COLO668 (cell line): ENCODE measurements around the gene IL17RC.

ENCODE experiments used
- DNase-seq: peaks from one replicate; lab custom pipeline; 2025; ENCODE audit not compliant: unreplicated experiment; lab: John Stamatoyannopoulos, UW

Gene IL17RC

DNA sequence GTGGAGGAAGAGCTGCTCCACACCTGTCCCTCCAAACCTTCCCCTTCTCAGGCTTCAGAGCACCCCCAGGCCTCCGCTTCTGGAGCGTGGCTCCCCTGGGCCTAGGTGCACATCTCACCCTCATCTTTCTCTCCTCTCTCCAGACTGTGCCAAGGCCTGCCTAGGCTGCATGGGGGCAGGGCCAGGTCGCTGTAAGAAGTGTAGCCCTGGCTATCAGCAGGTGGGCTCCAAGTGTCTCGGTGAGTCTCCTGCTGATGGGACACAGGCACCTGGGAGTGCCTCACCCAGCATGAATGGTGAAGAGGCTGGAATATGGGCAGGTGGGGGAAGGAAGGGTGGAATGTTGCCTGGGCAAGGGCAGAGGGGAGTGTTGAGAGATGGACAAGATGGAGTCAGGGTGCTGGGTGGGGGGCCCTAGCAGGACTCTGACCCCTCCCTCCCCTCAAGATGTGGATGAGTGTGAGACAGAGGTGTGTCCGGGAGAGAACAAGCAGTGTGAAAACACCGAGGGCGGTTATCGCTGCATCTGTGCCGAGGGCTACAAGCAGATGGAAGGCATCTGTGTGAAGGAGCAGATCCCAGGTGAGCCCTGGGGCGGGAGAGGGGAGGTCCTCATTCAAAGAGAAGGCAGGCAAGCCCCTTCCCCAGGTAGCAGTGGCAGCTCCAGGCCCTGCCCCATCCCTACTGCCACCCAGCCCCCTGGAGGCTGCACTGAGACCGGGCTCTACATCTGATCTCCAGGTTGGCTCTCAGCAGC, 26.2 kb downstream of the IL17RC start:
- no peak for DNase-seq

DNA sequence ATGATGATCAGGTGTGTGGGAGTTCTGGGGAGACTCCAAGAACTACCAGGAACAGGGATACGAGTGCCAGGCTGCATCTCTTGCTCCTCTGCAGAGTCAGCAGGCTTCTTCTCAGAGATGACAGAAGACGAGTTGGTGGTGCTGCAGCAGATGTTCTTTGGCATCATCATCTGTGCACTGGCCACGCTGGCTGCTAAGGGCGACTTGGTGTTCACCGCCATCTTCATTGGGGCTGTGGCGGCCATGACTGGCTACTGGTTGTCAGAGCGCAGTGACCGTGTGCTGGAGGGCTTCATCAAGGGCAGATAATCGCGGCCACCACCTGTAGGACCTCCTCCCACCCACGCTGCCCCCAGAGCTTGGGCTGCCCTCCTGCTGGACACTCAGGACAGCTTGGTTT, 27.4 kb downstream of the IL17RC start:
- DNase-seq, result no peak

DNA sequence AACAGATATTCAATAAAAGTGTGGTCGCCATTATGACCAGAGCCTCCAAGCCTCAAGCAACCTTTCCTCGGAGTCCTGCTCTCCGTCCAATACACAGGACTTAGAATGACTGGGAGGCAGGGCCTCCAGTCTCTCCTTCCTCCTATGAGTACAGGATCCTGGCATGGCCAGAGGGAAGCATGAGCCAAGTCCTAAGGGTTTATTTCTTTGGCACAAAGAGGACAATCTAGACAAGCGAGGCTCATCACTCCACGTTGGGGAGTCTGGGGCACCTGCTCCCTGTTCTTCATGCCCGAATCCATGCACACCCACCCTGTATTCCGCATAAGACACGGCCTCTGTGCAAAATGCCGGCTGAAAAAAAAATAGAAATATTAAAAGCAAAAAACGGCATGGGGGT, 28.5 kb downstream of the IL17RC start:
- no peak for DNase-seq

DNA sequence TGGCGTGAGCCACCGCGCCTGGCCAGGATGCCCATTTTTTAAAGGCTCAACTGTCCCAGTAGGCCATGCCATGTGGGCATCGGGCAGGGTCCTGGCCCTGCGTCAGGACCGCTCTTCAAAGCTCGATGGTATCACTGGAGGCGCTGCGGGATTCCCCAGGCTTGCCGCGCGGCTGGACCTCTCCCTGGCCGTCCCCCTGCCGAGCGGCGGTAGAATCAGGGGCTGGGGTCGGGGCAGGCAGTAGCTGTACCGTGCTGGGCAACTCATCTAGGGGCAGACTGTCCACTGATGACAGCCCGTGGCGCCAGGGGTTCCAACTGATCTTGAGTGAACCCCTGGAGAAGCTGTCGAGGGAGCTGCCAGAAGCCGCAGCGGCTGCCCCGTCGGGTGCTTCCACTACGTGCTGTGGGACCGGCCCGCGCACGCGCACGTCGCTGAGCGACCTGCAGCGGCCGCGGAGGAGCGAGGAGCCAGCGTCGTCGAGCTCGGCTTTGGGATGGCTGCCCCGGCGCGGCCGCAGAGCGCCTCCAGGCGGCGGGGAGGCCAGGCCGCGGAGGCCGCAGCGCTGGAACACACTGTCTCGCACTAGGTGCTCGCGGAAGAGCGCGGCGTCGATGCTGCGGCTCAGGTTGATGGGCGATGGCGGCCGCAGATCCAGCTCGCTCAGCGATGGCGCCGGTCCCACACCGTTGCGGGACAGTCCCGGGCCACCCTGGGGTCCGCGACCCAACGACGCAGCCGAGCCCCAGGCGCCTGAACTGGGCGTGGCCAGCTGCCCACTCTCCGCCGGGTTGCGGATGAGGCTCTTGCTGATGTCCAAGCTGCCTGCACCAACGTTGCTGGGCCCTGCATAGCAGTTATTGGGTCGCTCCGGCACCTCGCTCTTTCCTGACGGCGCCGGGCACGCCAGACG, 29.5 kb downstream of the IL17RC start:
- DNase-seq, result peak; percentile 93

DNA sequence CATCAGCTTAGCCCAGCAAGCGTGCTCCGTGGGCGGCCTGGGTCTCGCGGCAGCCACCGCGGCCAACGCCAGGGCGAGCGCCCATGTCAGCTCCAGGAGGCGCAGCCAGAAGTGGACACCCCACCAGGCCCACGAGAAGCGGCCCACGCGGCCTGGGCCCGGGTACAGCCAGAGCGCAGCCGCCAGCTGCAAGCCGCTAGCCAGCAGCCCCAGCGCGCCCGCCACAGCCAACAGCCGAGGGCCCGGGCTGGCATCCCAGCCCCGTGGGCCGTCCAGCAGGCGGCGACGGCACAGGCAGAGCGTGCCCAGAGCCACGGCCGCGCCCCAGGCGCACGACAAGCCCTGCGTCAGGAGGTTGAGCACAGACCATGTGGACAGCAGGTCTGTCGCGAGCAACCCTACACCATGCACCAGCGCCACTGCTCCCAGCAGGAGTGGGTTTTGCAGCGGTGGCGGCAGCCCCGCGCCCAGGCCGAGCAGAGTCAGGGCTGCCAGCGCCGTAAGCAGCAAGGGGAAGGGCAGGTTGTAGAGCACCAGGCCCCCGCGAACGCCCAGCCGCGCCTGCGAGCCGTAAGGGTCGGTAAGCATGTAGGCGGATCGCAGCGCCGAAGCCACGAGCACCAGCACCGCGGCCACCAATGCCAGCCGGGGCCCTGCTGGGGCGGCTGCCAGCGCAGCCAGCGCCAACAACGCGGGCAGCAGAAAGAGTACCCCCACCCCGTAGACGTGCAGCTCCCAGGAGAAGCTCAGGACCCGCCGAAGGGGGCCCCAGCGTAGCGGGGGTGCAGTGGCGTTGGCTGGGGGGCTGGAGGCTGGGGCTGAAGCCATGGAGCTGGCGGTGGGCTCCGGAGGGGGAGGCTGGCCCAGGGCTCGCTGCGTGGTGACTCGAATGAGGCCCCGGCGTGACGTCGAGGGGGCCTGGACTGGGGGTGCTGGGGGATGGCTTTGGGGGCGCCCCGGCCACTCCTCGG, 30.4 kb downstream of the IL17RC start:
- DNase-seq, result peak; percentile 82

DNA sequence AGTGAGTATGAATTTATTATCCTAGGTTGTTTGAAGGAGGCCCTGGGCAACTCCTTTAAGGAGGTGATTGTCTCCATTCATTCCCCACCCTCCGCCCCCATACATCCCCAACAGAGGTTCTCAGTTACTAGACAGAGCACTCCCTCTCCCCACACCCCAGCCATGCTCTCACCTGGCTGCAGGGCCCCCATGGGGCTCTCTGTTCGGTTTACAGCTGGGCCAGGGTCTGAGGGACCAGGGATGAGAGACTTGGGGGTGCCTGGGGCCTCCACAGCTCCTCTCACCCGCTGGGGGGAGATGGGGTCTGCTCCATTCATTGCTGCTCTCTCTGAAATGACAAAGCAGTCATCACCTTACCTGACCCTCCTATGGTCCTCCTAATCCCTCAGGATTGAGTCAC, 31.7 kb downstream of the IL17RC start:
- no peak for DNase-seq

DNA sequence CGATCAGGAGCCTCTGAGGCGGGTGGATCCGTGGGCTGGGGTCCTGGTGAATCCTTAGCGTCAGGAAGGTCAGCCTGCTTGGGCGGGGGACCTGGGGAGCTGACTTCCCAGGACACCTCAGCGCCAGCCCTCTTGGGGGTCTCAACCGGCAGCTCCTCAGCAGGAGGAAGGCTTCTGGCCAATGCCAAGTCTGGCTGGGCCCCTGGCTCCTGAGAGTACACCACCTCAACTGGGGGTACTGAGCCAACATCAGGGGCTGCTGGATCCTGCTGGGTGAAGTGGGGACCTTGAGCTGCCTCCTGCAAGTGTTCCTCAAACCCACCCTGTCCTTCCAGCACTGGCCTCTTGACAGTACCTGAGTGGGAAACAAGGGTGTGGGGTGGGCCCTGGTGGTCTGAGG, 32.2 kb downstream of the IL17RC start:
- DNase-seq, result no peak

DNA sequence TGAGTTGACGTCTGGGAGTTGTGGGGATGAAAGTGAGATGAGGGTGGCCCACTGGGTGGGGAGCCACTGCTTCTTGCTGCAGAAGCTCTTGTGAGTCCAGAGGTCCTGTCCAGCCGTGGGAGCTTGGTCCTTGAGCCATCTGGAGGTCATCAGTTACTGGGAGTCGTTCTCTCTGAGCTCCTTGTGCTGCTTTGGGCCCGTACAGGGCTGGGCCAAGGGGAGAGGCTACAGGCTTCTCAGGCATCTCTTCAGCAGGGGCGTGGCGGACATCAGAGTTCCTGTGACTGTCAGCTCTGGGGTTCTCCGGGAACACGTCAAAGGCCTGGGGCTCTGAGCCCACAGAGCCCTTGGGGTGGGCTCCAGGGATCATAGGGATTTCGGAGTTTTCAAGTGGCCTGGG, 32.7 kb downstream of the IL17RC start:
- no peak for DNase-seq

DNA sequence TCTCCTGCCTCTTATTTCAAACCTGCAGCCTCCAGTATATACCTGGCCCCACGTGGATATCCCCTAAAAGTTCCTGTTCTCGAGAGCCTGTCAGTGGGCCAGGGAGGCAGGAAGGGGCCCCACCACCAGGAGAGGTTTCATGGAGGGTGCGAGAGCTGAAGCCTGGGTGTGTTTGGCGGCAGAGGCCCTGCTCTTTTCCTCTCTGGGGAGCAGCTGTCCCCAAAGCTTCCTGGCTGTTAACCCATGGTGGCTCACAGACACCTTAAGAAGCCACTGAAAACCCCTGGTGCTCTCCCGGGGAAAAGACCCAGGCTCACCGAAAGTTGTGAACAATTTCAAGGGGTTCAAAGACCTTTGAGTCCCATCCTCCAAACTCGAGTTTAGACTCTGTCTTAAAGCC, 34.2 kb downstream of the IL17RC start:
- peak; percentile 3 for DNase-seq

DNA sequence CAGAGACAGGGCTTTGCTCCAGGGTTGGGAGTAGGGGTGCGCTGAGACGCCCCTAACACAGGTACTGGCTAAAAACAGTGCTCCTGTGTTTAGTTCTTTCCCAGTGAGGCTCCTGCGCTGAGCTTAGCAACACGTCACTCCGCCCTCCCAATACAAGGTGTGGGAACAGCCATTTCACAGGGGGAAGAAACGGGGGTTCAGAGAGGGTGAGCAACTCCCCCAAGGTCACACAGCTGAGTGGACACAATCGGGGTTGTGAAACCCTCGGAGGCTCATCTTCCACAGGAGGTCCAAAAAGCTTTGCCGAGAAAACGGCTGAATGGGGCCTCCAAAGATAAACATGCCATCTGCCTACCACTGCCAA, 34.7 kb downstream of the IL17RC start:
- peak; percentile 22 for DNase-seq

DNA sequence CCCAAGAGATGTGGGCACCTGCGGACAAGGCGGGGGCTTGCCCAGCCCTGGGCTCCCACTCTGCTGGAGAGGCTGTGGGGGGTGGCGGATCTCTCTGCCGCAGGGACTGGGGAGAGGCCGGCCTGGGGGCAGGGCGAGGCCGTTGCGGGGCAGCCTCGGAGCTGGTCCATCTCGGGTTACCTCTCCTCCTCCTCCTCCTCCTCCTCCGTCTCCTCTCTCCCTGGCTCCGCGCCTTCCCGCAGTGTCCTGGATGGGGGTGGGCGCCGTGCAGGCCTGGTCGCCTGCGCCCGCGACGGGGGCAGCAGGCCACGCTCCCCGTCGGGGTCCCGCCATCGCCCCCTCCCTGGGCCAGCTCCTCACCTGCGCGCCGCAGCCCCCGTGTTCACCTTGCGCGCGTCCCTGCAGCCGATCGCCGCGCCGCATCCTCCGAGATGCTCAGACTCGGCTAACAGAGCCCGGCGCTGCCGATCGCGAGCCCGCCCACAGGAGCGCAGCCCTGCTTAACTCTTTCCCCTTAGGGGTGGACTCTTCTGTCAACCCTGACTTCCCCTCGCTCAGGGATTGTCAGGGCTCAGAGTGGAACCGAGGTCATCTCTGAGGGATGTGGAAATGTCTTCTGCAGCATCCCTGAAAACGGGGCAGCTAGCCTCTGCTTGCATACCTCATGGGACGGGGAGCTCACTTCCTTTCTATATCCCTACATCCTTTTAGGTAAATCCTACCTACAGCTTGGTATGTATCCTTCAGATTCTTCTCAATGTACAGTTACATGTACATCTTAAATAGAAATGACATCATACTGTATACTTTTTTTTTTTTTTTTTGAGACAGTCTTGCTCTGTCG, 35.3 kb downstream of the IL17RC start, which contains the start of gene PRRT3:
Gene PRRT3 (minus strand): TSS at position 447 of the 844 bp plus-strand sequence. CDS start 2,293 bp downstream, outside the sequence.
- peak; percentile 68 for DNase-seq

DNA sequence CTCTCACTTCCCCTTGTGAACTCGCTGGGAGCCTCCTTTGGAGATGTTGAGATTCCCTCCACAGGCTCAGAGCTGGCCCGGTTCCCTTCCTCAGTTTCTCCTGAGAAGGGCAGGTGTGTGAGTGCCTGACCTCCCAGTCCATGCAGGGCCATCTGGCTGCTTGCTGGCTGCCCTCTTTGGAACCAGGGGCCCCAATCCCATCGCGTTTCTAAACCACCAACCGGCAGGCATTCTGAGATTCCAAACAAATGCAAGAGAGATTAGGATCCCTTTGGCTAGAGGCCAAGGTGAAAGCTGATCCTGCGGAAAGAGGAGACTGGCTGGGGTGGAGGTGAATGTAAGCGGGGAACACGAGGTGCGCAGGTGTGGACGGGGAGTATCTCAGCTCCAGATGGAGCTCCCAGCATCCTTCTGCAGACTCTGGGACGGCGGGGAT, 38.2 kb downstream of the IL17RC start:
- DNase-seq, result peak; percentile 87

DNA sequence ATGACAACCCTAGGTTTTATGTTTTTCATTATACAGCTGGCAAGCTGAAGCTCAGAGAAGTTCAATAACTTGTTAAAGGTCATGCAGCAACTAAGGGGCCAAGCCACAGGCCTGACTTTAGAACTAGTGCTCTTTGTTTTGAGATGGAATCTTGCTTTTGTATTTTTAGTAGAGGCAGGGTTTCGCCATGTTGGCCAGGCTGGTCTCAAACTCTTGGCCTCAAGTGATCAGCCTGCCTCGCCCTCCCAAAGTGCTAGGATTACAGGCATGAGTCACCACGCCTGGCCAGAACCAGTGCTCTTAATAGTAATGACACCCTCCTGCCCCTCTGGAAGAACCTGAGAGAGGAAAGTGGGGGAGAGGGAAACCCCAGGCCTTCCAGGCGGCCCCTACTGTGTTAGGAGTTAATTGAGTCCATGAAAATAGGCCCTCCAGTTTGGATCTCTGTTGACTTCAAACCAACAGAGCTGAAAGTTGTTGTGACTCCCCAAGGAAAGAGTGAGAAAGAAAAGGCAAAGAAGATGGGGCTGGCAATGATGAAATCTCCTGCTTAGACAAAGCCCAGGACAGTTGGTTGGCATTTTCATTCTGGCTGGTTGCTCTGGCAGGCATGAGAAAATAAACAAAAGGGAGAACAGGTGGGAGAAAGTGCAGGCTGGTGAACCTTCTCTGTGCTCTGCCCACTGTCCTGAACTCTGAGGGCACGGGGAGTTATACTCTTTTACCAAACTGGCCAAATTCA, 38.9 kb downstream of the IL17RC start:
- DNase-seq, result peak; percentile 8

DNA sequence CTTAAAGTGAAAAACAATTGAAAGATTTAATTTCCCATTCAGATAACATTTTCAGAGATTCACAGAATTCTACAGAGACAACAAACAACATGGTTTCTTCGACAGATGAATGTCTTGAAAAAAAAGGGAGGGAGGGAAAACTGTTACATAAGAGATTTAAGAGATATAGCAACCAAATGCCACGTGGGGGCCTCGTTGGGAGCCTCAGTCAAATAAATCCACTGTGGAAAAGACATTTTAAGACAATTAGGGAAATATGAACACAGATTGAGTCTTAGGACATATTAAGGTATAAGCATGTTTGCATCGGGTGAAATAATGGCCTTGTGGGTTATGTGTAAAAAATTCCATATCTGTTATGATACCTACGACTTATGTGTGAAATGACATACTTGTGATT, 40.3 kb downstream of the IL17RC start:
- no peak for DNase-seq

DNA sequence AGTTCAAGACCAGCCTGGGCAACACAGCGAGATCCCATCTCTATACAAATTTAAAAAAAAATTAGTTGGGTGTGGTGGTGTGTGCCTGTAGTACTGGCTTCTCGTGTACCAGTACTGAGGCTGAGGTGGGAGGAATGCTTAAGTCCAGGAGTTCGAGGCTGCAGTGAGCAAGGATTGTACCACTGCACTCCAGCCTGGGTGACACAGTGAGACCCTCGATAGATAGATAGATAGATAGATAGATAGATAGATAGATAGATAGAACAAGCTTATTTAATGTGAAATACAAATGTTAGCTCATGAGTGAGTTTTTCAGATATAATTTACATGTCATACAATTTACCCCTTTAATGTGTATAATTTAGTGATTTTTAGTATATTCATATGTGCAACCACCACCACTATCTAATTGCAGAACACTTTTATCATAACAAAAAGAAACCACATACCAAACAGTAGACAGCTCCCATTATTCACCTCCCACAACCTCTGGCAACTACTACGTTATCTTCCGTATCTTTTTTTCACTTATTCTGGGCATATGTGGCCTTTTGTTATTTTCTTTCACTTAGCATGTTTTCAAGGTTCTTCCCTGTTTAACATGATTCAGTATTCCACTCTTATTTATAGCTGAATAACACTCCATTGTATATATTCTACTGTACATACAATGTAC, 48.4 kb downstream of the IL17RC start:
- no peak for DNase-seq

DNA sequence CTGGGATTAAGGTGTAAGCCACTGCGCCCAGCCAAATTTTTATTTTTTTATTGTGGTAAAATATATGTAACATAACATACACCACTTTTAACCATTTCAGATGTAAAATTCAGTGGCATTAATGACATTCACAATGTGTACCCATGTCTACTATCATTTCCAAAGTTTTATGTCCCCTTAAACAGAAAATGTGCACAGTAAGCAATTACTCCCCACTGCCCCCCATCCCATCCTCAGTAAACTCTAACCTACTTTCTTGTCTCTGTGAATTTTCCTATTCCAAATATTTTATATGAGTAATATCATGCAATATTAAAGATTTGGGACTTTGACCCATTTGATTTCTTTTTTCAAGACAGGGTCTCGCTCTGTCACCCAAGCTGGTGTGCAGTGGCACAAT, 49.9 kb downstream of the IL17RC start:
- no peak for DNase-seq

DNA sequence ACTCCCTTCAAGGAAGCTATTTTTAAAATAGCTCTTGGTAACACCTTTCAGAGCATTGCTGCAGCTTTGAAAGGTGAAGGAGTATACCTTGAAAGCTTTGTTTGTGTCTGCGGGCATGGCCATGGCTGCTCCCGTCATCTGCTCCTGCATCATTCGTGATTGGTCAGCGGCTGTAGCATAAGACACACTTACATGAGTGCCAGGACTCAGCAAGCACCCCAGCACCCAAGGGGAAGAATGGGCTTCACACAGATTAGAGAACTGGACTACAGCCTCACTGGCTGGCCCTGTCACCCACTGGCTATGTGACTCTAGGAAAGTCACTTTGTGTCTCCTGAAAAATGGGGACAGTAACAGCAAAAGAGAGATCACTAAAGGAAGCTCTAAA, 52.7 kb downstream of the IL17RC start:
- no peak for DNase-seq

DNA sequence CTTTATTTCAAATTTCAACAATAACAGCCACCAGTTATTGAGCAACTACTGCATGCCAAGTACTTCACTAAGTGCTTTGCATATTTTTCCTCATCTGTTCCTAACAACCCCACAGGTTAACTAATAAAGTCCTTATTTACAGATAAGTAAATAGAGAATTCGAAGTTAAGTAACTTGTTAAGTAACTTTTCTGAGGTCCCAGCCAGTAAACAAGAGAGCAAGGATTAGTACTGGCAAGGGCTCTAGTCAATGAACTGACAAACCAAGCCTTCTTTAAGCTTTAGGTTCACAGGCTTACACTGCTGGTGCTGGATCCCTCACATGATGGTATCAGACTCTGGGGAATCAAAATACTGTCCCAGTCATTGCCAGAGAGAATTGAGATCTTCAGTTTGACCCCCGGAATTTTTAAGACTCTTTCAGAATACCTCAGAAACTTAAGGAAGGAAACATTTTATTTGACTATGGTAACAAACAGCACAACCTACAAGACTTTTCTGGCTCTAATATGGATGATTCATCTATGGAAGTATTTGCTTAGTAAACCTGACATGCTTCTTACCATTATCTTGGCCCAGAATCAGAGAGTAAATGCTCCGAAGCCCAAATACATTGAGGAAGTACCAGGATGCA, 53.2 kb downstream of the IL17RC start:
- no peak for DNase-seq
